AG04449 (cell line): Measurements from ENCODE around the gene TUBA4A.
"Not testable (repeated sequence)": the region's sequence is repeated elsewhere in the genome, so short reads cannot be mapped to it uniquely, and the experiment has no call there.

Experiments used
- CTCF ChIA-PET: fragments of 350-600 bp; formaldehyde crosslinking; extraction: SDS; loops from one replicate; lab custom pipeline; 2021; ENCODE audit warnings: antibody characterized with exemption; lab: Yijun Ruan, JAX
- POLR2A ChIA-PET: fragments of 400-600, 350-600 bp; formaldehyde crosslinking; extraction: SDS; loops from one replicate; lab custom pipeline; 2020; ENCODE audit warnings: antibody characterized with exemption, inconsistent platforms; lab: Yijun Ruan, JAX
- DNase-seq: peaks from one replicate; pipeline ENCODE4 v3.0.0-alpha.2; 2010; ENCODE audit warnings: low read depth, low spot score
- H3K4me3 ChIP-seq: 2 replicates; pipeline ENCODE4 v1.5.1; 2011; ENCODE audit warnings: low read depth, mild to moderate bottlenecking, control low read depth, low read length
- CTCF ChIP-seq: IDR thresholded peaks from one replicate; pipeline ENCODE4 v1.5.1; 2011; ENCODE audit warnings: mild to moderate bottlenecking, moderate library complexity, low read length, control low read depth, inconsistent platforms; ENCODE audit not compliant: insufficient read depth; ENCODE audit errors: missing control alignments

Gene TUBA4A

GRCh38 chr2:219206328-219207133 is 47.2 kb downstream of the TUBA4A start, which contains the start of gene ZFAND2B:
Gene ZFAND2B, plus strand, starts transcription at chr2:219206782. Its CDS starts 206 bp downstream, at chr2:219206988.
- ChIA-PET CTCF (interaction anchor here (0.7 to 4.2 kb wide), 14 partner anchors 10 to 324 kb away, joined by 3 to 26 read pairs (median 4); partner anchors contain the start of genes ANKZF1, ATG9A and CNPPD1), POLR2A (interaction anchor here (0.5 to 2.9 kb wide), 11 partner anchors 11 to 72 kb away, joined by 3 to 27 read pairs (median 4); partner anchors contain the start of genes ABCB6, ANKZF1, ATG9A and CNPPD1)
- no peak for TF ChIP-seq CTCF
- no peak for DNase-seq
- H3K4me3 ChIP-seq = peak within 1 kb of the TSS; percentile 86

GRCh38 chr2:219205981-219206327 is 47.8 kb downstream of the TUBA4A start:
- no peak for TF ChIP-seq CTCF
- H3K4me3 ChIP-seq = peak overlapping the region; percentile 79
- CTCF ChIA-PET = interaction anchor here (0.7 to 4.2 kb wide), 14 partner anchors 9 to 324 kb away, joined by 3 to 26 read pairs (median 4); partner anchors contain the start of genes ANKZF1, ATG9A and CNPPD1
- POLR2A ChIA-PET = interaction anchor here (0.7 to 2.9 kb wide), 7 partner anchors 11 to 44 kb away, joined by 3 to 27 read pairs (median 6); partner anchors contain the start of genes ABCB6, ANKZF1, ATG9A and CNPPD1
- DNase-seq = no peak

GRCh38 chr2:219205165-219205538 is 48.6 kb downstream of the TUBA4A start:
- ChIA-PET CTCF (interaction anchor here (1.5 to 2.3 kb wide), 4 partner anchors 9 to 325 kb away, joined by 4 to 11 read pairs (median 5); no protein-coding TSS in a partner anchor), POLR2A (interaction anchor here (2.0 kb wide), 1 partner anchor 29 kb away, joined by 10 read pairs; the partner anchor contains the start of gene CNPPD1)
- no peak for TF ChIP-seq CTCF

GRCh38 chr2:219204425-219205164 is 49.1 kb downstream of the TUBA4A start:
- DNase-seq = no peak
- ChIA-PET POLR2A (no interaction called here), CTCF (interaction anchor here (0.6 to 2.5 kb wide), 5 partner anchors 29 to 133 kb away, joined by 3 to 13 read pairs (median 4); no protein-coding TSS in a partner anchor)
- no peak for TF ChIP-seq CTCF
- H3K4me3 ChIP-seq = no peak overlapping the region

More at GRCh38 chr2:219205165-219205538, 48.6 kb downstream of the TUBA4A start:
- DNase-seq = no peak
- H3K4me3 ChIP-seq = no peak overlapping the region

GRCh38 chr2:219201331-219201730 is 52.4 kb downstream of the TUBA4A start:
- CTCF ChIA-PET = interaction anchor here (1.4 kb wide), 1 partner anchor 93 kb away, joined by 4 read pairs; no protein-coding TSS in a partner anchor
- DNase-seq, H3K4me3 ChIP-seq: not testable (repeated sequence)
- POLR2A ChIA-PET = interaction anchor here (1.2 kb wide), 1 partner anchor 26 kb away, joined by 3 read pairs; no protein-coding TSS in a partner anchor

- POLR2A ChIA-PET = interaction anchor here (1.2 kb wide), 1 partner anchor 25 kb away, joined by 3 read pairs; no protein-coding TSS in a partner anchor
- DNase-seq, H3K4me3 ChIP-seq: not testable (repeated sequence)
- CTCF ChIA-PET = interaction anchor here (1.0 to 1.4 kb wide), 3 partner anchors 21 to 94 kb away, joined by 3 to 4 read pairs (median 3); no protein-coding TSS in a partner anchor
These were observed 53.0 kb downstream of the TUBA4A start for GRCh38 chr2:219200502-219201326.
